GM21381 (cell line): Measurements from ENCODE around the gene RAB7B.

ENCODE experiments used
- ATAC-seq: cut with Tn5 transposase; IDR thresholded peaks from one replicate; pipeline ENCODE4 v1.9.1; 2021; ENCODE audit warnings: mild to moderate bottlenecking, moderate library complexity; ENCODE audit not compliant: unreplicated experiment

RAB7B gene

DNA sequence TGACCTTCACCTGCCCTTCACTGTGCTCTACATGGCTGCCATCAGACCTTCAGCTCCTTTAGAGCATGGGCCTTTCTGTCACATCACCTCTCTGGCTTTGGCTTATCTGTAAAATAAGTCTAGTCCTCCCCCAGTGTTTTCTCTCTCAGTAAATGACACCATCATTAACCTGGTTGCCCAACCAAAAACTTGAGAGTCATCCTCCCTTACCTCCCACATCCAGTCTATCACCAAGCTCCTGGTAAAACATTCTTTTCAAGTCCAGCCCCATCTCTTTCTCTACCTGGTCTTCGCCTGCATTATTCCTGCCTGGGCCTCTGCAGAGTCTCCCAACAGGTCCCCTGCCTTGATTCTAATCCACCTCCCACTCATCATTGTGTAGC is 73.0 kb downstream of the RAB7B start:
- ATAC-seq: no peak

DNA sequence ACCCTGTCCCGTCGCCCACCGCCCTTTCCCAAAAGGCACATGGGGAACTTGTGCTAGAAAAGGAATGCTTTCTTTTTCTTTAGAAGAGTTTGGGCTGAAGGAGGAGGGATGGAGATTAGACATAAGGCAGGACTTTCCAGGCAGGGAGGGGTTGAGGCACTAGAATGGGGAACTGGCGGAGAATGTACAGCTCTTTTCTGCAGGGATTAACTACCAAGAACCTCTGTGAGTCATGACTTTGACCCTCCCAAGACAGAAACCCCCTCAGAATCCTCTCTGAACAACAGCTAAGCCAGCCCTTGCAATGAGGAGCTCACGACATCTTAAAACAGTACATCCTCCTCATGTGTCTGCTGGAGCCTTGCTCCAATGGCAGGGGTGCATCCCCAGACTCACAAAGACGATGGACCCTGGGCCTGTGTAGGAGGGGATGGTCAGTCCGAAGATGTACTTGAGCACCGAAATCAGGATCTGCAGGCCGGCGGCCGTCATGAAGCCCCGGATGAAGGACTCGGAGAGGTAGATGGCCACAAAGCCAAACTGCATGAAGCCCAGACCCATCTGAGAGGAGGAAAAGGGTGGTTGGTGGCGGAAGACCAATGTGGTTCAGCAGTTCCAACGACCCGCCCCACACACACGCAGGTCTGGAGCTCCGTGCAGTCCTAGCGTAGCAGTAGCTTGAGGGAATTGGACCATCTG is 73.5 kb downstream of the RAB7B start:
- ATAC-seq: no peak

DNA sequence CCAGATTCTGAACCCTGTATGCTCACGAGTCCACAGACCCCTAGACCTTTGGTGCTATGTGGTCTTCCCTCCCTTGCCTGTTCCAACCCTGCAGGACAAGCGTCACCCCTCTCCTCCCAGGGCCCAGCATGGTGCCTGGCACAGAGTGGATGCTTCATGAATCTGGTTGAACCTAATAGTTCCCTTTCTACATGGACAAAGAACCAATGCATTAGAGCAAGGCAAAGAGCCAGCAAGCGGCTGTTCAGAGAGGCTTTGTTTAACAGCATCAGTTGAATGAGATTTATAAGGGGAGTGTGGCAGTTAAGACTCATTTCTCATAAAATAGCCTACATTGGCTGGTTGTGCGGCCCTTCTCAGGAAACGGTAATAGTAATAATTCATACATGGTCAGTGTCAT is 74.9 kb downstream of the RAB7B start:
- no peak for ATAC-seq

DNA sequence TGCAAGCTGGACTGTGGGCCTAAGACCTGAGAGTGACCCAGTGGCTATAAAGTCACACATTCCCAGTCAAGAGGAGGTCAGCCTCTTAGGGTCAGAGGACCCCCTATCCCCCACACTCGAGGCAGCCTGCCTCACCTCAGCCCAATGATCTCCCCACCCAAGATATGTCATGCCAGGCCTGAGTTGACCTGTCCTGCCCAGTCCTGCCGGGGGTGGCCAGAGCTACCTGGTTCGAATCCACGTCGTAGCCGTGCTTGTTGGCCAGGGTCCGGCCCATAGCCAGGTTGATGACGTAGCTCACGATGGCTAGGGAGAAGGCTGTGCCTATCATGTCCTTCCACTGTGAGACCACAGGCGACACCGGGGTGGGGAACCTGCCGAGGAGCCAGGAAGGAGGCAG is 75.5 kb downstream of the RAB7B start:
- ATAC-seq: no peak

DNA sequence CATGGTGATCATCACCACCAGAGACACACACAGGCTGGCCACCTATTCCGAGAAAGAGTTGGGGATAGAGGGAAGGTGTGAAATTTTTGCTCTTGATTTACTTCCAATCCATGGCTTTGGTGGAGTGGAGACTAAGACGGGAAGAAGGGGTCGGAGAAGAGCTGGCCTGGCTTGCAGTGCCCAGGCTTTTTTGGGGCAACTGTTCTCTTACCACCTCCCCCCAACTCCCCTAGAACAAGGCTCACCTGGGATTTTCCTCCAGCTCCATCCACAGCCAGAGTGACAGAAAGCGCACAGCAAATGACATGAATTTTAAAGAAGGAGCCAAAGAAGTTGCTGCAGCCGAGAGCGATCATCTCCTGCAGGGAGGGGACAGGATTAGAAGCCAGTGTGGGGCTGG is 75.9 kb downstream of the RAB7B start:
- ATAC-seq: no peak
